Esophagus squamous epithelium (tissue), 4 donors: ENCODE data around the gene SLC39A5.

Experiments
- CTCF ChIP-seq, 6 experiments: fragments of 450-650 bp in 4 of 6; fragments of 200-600 bp in 2 of 6; sonication (generic) in 2 of 6; IDR thresholded peaks; one replicate each; pipeline ENCODE4 v1.5.1; 2016 to 2019; ENCODE audit warnings: antibody characterized with exemption in 6 of 6, mild to moderate bottlenecking in 4 of 6, moderate library complexity in 4 of 6
- POLR2A ChIP-seq, 4 donors: fragments of 450-650 bp; IDR thresholded peaks; one replicate each; pipeline ENCODE4 v1.6.1; 2017; ENCODE audit warnings: antibody characterized with exemption in 4 of 4, mild to moderate bottlenecking in 4 of 4, moderate library complexity in 3 of 4

DNA sequence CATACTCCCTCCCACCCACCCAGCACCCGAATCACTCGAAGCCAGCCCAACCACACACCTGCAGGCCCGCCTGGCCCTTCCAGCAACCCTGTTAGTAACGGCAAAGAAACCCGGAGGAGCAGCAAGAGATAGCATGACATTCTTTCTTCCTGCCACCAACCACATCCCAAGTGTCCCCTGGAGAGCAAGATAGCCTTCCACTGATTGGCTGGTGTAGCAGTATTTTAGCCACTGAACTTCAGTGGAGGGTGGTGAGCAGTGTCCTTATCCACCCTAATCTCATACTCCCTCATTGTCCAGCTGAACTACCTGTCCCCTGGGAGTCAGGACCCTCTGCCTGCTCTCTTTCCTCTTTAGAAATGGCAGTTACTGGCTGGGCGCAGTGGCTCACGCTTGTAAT lies 769 bp upstream of the SLC39A5 start:
- no peak for TF ChIP-seq CTCF (IDR thresholded peaks at IDR 0.05)
- TF ChIP-seq POLR2A (IDR thresholded peaks at IDR 0.05), result no peak
